Suprapubic skin (tissue), 4 donors: Measurements from ENCODE around the gene TEX261. TPM values are rescaled to one million over a fixed set of nuclear protein-coding genes. Genes with fewer than 3 reads are reported as not detected.
A peak's percentile ranks its signal among the peaks of the same experiment; 100 is the strongest.
"Not testable (repeated sequence)": the region's sequence is repeated elsewhere in the genome, so short reads cannot be mapped to it uniquely, and the experiment has no call there.

ENCODE experiments used
- DNase-seq, 2 donors: peaks; one replicate each; pipeline ENCODE4 v3.0.0-alpha.2; 2019; ENCODE audit warnings: low spot score in 2 of 2
- H3K27ac ChIP-seq: fragments of 200-600 bp; sonication (generic); one replicate; pipeline ENCODE4 v1.5.1; 2019
- H3K27me3 ChIP-seq: fragments of 200-600 bp; sonication (generic); one replicate; pipeline ENCODE4 v1.5.1; 2019
- H3K36me3 ChIP-seq: fragments of 200-600 bp; sonication (generic); one replicate; pipeline ENCODE4 v1.5.1; 2019
- H3K4me1 ChIP-seq: fragments of 200-600 bp; sonication (generic); one replicate; pipeline ENCODE4 v1.5.1; 2019
- H3K4me3 ChIP-seq: fragments of 200-600 bp; sonication (generic); one replicate; pipeline ENCODE4 v1.5.1; 2019; ENCODE audit warnings: mild to moderate bottlenecking
- H3K9me3 ChIP-seq: fragments of 200-600 bp; sonication (generic); one replicate; pipeline ENCODE4 v1.5.1; 2019
- CTCF ChIP-seq, 2 donors: fragments of 200-600 bp in 1 of 2; fragments of 450-650 bp in 1 of 2; sonication (generic) in 1 of 2; IDR thresholded peaks; one replicate each; pipeline ENCODE4 v1.5.1; 2016 to 2019; ENCODE audit warnings: antibody characterized with exemption in 2 of 2, mild to moderate bottlenecking in 1 of 2, moderate library complexity in 1 of 2
- EP300 ChIP-seq: sonication (generic); formaldehyde crosslinking; IDR thresholded peaks from one replicate; pipeline ENCODE4 v1.6.1; 2017; ENCODE audit warnings: antibody characterized with exemption
- POLR2A ChIP-seq, 2 donors: fragments of 450-650 bp; IDR thresholded peaks; one replicate each; pipeline ENCODE4 v1.6.1; 2017; ENCODE audit warnings: antibody characterized with exemption in 2 of 2, mild to moderate bottlenecking in 2 of 2, moderate library complexity in 2 of 2
- POLR2AphosphoS5 ChIP-seq, 3 donors: sonication (generic); formaldehyde crosslinking; IDR thresholded peaks; one replicate each; pipeline ENCODE4 v1.6.1; 2017; ENCODE audit warnings: antibody characterized with exemption in 3 of 3
- WGBS: methylation state at CpG from one replicate; pipeline ENCODE4 v1.1.5; 2018; 5-methylcytosine and 5-hydroxymethylcytosine counted together
- total RNA-seq, 4 donors: library from RNA; depleted of rRNA; stranded (reverse); fragments of >200 nt; gene quantifications; one replicate each; pipeline ENCODE4 v1.1.0, GENCODE V29; 2016

Gene TEX261
- total RNA-seq, 4 donors from 2014 or later, result 19.7 to 31.0 (median 26.8) TPM

- H3K36me3 ChIP-seq, result no peaks in the 10 kb centered on the region
- DNase-seq, result no peak
- no peak overlapping the region for H3K27ac ChIP-seq
- H3K27me3 ChIP-seq, result peaks cover 3% of the 10 kb centered on the region
- H3K9me3 ChIP-seq, result no peaks in the 10 kb centered on the region
- TF ChIP-seq EP300 (no peak), POLR2A (IDR thresholded peaks at IDR 0.05) (no peak), CTCF (IDR thresholded peaks at IDR 0.05) (no peak), POLR2AphosphoS5 (IDR thresholded peaks at IDR 0.05) (no peak)
- 91% methylated on average over 8 of the region's 8 CpGs for WGBS
- H3K4me3 ChIP-seq, result no peak overlapping the region
- H3K4me1 ChIP-seq, result peaks cover 8% of the 10 kb centered on the region
Measured at GRCh38 chr2:71018625-71019024, 24.0 kb upstream of the TEX261 start.

GRCh38 chr2:71011786-71012185 lies 17.1 kb upstream of the TEX261 start:
- whole genome bisulfite sequencing, result 24% methylated on average over 6 of the region's 6 CpGs
- H3K9me3 ChIP-seq, H3K27ac ChIP-seq, H3K36me3 ChIP-seq, DNase-seq, H3K4me1 ChIP-seq, H3K4me3 ChIP-seq: not testable (repeated sequence)
- H3K27me3 ChIP-seq, result peaks cover 24% of the 10 kb centered on the region

- 88% methylated on average over 8 of the region's 13 CpGs for WGBS
- Histone ChIP-seq H3K27ac (no peak overlapping the region), H3K4me1 (no peaks in the 10 kb centered on the region), H3K9me3 (no peaks in the 10 kb centered on the region), H3K4me3 (no peak overlapping the region), H3K27me3 (peaks cover 20% of the 10 kb centered on the region), H3K36me3 (no peaks in the 10 kb centered on the region)
- TF ChIP-seq POLR2AphosphoS5 (IDR thresholded peaks at IDR 0.05), result no peak
- TF ChIP-seq CTCF (IDR thresholded peaks at IDR 0.05), result no peak
- TF ChIP-seq EP300, result no peak
- TF ChIP-seq POLR2A (IDR thresholded peaks at IDR 0.05), result no peak
- DNase-seq, result peak in 1 of 2 donors; percentile 40
Measured at GRCh38 chr2:71008342-71008741, 13.7 kb upstream of the TEX261 start.

GRCh38 chr2:71006955-71007799 lies 12.5 kb upstream of the TEX261 start:
- WGBS, result 82% methylated on average over 3 of the region's 5 CpGs
- DNase-seq, result peak in 1 of 2 donors; percentile 42
- TF ChIP-seq CTCF (IDR thresholded peaks at IDR 0.05) (no peak), POLR2A (IDR thresholded peaks at IDR 0.05) (no peak), POLR2AphosphoS5 (IDR thresholded peaks at IDR 0.05) (no peak), EP300 (no peak)
- Histone ChIP-seq H3K9me3 (no peaks in the 10 kb centered on the region), H3K27ac (no peak overlapping the region), H3K4me1 (no peaks in the 10 kb centered on the region), H3K4me3 (no peak overlapping the region), H3K36me3 (no peaks in the 10 kb centered on the region), H3K27me3 (peaks cover 16% of the 10 kb centered on the region)

- Histone ChIP-seq H3K27ac (no peak overlapping the region), H3K36me3 (no peaks in the 10 kb centered on the region), H3K27me3 (peaks cover 10% of the 10 kb centered on the region), H3K4me3 (no peak overlapping the region), H3K9me3 (no peaks in the 10 kb centered on the region), H3K4me1 (peaks cover 2% of the 10 kb centered on the region)
- WGBS, result 68% methylated on average over 2 of the region's 2 CpGs
- DNase-seq, result no peak
- TF ChIP-seq EP300 (no peak), CTCF (IDR thresholded peaks at IDR 0.05) (no peak), POLR2AphosphoS5 (IDR thresholded peaks at IDR 0.05) (no peak), POLR2A (IDR thresholded peaks at IDR 0.05) (no peak)
Measured at GRCh38 chr2:71006323-71006722, 11.7 kb upstream of the TEX261 start.
